Measurements from ENCODE around the gene CPA4.

DNA sequence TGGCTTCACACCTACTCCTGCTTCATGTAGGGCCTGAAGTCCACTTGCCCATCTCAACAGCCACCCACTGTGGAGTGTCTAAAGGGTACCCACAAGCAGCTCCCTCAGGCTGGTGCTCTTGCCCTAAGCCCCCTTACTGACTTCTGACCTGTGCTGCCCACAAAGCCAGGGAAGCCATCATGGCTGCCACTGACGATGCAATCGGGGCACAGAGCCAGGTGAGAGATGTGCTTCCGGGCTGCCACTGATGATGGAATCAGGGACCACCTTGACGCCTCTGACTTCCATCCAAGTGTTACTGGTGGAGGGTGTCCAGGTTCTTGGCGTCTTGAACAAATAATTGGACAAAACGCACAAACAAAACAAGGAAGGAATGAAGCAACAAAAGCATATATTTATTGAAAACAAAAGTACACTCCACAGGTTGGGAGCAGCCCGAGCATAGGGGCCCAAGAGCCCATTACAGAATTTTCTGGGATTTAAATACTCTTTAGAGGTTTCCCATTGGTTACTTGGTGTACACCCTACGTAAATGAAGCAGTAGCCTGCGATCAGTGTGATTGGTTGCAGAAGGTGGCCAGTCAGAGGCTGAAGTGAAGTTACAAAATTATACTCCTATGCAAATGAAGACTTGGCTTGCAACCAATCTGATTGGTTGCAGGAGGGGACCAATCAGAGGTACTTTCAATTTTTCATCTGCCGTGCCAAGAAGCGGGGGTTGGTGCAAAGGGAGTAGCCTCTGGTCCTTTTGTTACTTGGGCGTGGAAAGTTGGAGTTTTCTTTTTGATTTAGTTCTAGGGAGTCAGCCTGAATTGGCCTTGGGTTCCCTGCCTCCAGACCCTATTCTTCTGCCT is 21.8 kb upstream of the CPA4 start:
- TF ChIP-seq, protein P1, sequence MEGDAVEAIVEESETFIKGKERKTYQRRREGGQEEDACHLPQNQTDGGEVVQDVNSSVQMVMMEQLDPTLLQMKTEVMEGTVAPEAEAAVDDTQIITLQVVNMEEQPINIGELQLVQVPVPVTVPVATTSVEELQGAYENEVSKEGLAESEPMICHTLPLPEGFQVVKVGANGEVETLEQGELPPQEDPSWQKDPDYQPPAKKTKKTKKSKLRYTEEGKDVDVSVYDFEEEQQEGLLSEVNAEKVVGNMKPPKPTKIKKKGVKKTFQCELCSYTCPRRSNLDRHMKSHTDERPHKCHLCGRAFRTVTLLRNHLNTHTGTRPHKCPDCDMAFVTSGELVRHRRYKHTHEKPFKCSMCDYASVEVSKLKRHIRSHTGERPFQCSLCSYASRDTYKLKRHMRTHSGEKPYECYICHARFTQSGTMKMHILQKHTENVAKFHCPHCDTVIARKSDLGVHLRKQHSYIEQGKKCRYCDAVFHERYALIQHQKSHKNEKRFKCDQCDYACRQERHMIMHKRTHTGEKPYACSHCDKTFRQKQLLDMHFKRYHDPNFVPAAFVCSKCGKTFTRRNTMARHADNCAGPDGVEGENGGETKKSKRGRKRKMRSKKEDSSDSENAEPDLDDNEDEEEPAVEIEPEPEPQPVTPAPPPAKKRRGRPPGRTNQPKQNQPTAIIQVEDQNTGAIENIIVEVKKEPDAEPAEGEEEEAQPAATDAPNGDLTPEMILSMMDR (IDR thresholded peaks at IDR 0.05): no peak
- no peak for TF ChIP-seq EP300 (IDR thresholded peaks at IDR 0.05)
- no peak for TF ChIP-seq POLR2A (IDR thresholded peaks at IDR 0.05)
- TF ChIP-seq POLR2AphosphoS5 (IDR thresholded peaks at IDR 0.05): no peak
